ENCODE results near the gene KDM2B. TPM values are rescaled to one million over a fixed set of nuclear protein-coding genes. Genes with fewer than 3 reads are reported as not detected.
A peak's percentile ranks its signal among the peaks of the same experiment; 100 is the strongest.

Gene KDM2B
- total RNA-seq, 8 experiments from 2014 or later, result 20.6 to 42.8 (median 30.7) TPM

GRCh38 chr12:121538699-121539061, 42.1 kb downstream of the KDM2B start:
- no peak for ATAC-seq (replicated peaks in 6 of 8)
- WGBS, 10 experiments, result 40 to 73% (median 51%) methylated on average over 1 to 3 of the region's 5 CpGs; no CpG with 5 or more reads in 6 of the 10 experiments
- Histone ChIP-seq H3K4me3 (peak overlapping the region in 3 of 5 donors; percentile 41 to 48 (median 43)), H3K4me1 (replicated peaks in 1 of 2) (peaks cover 15 to 18% of the 10 kb centered on the region in 2 donors), H3K27ac (no peak overlapping the region)
- in situ Hi-C loops (cut with MboI; ENCODE audit: low pct_unique_long_range_greater_than_20kb in 2 of 9, low sequenced_read_pairs in 9 of 9, unreplicated experiment in 9 of 9), result no loop called here

DNA sequence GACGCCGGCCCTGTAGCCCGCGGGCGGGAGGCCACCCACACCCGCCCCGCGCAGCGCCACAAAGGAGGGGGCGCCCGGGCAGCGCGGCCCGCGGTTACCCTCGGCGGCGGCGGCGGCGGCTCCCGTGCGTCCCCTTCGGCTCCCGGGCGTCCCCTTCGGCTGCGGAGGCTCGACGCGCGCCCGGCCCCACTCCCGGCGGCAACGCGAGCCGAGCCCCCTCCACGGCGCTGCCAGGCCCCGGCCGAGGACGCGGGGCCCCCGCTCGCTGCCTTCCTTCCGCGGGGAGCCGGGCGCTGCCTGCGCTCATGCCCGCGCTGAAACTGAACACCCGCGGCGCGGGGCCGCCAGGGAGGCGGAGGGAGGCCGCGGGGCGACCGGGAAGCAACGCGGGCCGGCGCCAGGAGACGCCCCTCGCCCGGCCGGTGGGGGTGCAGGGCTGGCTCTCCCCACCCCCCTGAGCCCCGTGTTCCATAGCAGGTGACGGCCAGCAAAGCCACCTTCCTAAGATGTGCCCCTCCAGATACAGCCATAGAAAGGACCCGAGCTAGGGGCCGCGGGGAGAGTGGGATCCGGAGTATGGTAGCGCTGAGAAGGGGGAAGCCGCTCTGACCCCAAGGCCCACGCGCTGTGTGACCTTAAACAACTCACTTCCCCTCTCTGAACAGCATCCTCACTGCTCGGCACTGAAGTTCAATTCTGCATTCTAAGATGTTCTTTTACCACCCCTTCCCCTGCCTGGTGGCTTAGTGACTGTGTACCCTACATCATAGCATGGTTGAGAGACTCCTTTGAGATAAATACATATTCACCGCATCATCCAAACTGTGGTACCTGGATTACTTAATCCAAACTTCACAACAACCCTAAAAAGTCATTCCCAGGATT, 42.8 kb downstream of the KDM2B start:
- ATAC-seq (replicated peaks in 6 of 8), result peak in 7 of 8 experiments; percentile 2 to 7 (median 4)
- peak overlapping the region; percentile 90 to 92 for H3K27ac ChIP-seq
- WGBS, 10 experiments, result 0 to 100% (median 49%) methylated on average over 1 to 3 of the region's 83 CpGs; no CpG with 5 or more reads in 5 of the 10 experiments
- peaks cover 15 to 18% of the 10 kb centered on the region in 2 donors for H3K4me1 ChIP-seq (replicated peaks in 1 of 2)
- peak overlapping the region; percentile 41 to 48 (median 43) for H3K4me3 ChIP-seq
- in situ Hi-C loops (cut with MboI; ENCODE audit: low pct_unique_long_range_greater_than_20kb in 2 of 9, low sequenced_read_pairs in 9 of 9, unreplicated experiment in 9 of 9), result no loop called here

GRCh38 chr12:121536899-121537813, 43.7 kb downstream of the KDM2B start:
- Histone ChIP-seq H3K4me1 (replicated peaks in 1 of 2) (peaks cover 15 to 18% of the 10 kb centered on the region in 2 donors), H3K4me3 (peak overlapping the region; percentile 41 to 48 (median 43)), H3K27ac (peak overlapping the region; percentile 90 to 92)
- in situ Hi-C loops (cut with MboI; ENCODE audit: low pct_unique_long_range_greater_than_20kb in 2 of 9, low sequenced_read_pairs in 9 of 9, unreplicated experiment in 9 of 9), result no loop called here
- WGBS, 10 experiments, result 0% methylated on average over 4 of the region's 73 CpGs; no CpG with 5 or more reads in 9 of the 10 experiments
- peak; percentile 27 to 75 (median 68) for ATAC-seq (replicated peaks in 6 of 8)

DNA sequence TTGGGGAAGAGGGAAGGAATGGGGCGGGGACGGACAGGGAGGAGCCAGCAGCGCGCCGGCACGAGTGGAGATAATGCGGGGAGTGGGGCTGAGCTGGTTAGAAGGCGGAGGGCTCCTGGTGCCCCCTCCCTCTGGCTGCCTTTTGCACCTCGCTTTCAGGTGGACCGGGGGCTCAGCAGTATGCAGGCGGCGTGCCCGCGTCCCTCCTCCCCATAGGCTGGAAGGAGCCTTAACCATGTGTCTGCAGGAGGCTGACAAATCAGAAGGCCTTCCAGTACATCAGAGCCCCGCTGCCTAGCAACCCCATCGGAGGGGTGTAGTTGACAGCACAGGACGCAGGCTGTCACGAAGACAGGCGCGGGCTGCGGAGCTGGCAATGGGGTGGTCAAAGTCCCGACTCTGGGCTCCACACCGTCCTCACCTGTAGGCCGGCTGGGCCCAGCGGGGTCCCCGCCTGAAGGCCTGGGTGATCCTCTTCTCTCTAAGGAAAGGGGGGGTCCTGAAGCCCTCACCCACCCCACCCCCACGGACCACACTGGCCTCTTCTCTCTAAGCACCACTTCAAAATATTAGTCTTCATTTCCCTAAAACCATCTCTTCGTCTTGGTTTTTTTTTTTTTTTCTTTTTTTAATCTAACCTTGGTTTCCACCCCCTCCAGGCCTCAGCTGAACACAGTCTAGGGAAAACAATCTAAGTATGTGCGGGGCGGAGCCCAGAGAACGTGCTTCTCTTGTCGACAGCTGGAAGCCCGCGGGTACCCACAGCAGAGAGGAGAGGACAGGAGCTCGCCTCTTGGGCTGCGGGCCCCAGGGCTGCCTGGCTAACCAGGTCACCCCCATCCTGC, 44.5 kb downstream of the KDM2B start:
- H3K4me1 ChIP-seq (replicated peaks in 1 of 2), result peaks cover 15 to 18% of the 10 kb centered on the region in 2 donors
- peak; percentile 79 to 87 (median 82) for ATAC-seq (replicated peaks in 6 of 8)
- H3K27ac ChIP-seq, result peak overlapping the region; percentile 90 to 92
- 0 to 12% (median 0%) methylated on average over 3 to 7 of the region's 36 CpGs; no CpG with 5 or more reads in 5 of the 10 experiments for WGBS, 10 experiments
- in situ Hi-C loops (cut with MboI; ENCODE audit: low pct_unique_long_range_greater_than_20kb in 2 of 9, low sequenced_read_pairs in 9 of 9, unreplicated experiment in 9 of 9), result no loop called here
- H3K4me3 ChIP-seq, result peak overlapping the region; percentile 41 to 48 (median 43)

DNA sequence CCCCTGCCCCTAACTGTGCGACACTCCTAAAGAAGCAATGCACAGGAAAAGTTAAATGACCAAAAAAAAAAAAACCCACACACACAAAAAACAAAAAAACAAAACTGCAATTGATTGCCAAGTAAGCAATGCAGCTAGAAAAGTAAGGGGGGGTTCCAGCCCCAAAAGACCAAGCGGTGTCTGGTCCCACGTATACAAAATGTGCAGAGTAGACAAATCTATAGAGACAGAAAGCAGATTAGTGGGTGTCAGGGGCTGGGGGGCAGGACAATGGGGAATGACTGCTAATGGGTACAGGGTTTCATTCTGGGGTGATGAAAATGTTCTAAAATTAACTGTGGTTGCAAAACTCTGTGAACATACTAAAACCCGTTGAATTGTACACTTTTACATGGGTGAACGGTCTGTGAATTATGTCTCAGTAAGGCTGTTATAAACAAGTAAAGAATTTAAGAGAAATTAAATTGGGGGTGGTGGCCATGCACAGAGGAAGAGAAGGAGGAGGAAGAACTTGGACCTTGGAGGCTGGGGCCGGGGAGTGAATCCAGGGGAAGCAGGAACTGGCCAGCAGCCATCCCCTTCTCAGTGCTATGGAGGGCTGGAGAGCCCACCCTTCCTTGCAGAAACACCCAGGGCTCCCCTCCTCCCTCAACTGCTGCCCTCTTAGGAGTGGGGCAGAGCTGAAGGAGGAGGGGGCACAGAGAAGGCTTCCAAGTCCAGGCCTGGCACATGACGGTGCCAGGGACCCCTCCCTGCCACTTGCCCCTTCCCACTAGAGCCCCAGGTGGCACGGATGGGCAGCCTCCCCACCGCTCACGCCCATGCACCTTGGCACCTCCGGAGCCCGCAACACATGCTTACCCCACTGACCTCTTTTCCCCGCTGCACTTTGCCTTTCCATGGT, 45.4 kb downstream of the KDM2B start:
- no peak for ATAC-seq (replicated peaks in 6 of 8)
- in situ Hi-C loops (cut with MboI; ENCODE audit: low pct_unique_long_range_greater_than_20kb in 2 of 9, low sequenced_read_pairs in 9 of 9, unreplicated experiment in 9 of 9), result no loop called here
- Histone ChIP-seq H3K4me3 (peak overlapping the region; percentile 41 to 48 (median 43)), H3K27ac (peak overlapping the region; percentile 22 to 92), H3K4me1 (replicated peaks in 1 of 2) (peaks cover 15 to 25% of the 10 kb centered on the region in 2 donors)
- 8 to 100% (median 50%) methylated on average over 1 to 6 of the region's 13 CpGs for WGBS, 10 experiments

- ATAC-seq (replicated peaks in 6 of 8), result no peak
- in situ Hi-C loops (cut with MboI; ENCODE audit: low pct_unique_long_range_greater_than_20kb in 2 of 9, low sequenced_read_pairs in 9 of 9, unreplicated experiment in 9 of 9), result no loop called here
- Histone ChIP-seq H3K27ac (no peak overlapping the region), H3K4me1 (replicated peaks in 1 of 2) (peaks cover 15 to 27% of the 10 kb centered on the region in 2 donors), H3K4me3 (no peak overlapping the region)
- 15 to 100% (median 91%) methylated on average over 1 to 11 of the region's 14 CpGs; no CpG with 5 or more reads in 1 of the 10 experiments for WGBS, 10 experiments
These were observed 46.2 kb downstream of the KDM2B start for GRCh38 chr12:121534495-121535148.

- H3K27ac ChIP-seq, result no peak overlapping the region
- H3K4me3 ChIP-seq, result no peak overlapping the region
- in situ Hi-C loops (cut with MboI; ENCODE audit: low pct_unique_long_range_greater_than_20kb in 2 of 9, low sequenced_read_pairs in 9 of 9, unreplicated experiment in 9 of 9), result no loop called here
- 7 to 91% (median 60%) methylated on average over 2 to 11 of the region's 17 CpGs; no CpG with 5 or more reads in 4 of the 10 experiments for WGBS, 10 experiments
- peaks cover 14 to 24% of the 10 kb centered on the region in 2 donors for H3K4me1 ChIP-seq (replicated peaks in 1 of 2)
- ATAC-seq (replicated peaks in 6 of 8), result no peak
These were observed 47.3 kb downstream of the KDM2B start for GRCh38 chr12:121533394-121534090.

- H3K4me1 ChIP-seq (replicated peaks in 1 of 2), result peaks cover 11 to 22% of the 10 kb centered on the region in 2 donors
- no peak overlapping the region for H3K27ac ChIP-seq
- in situ Hi-C loops (cut with MboI; ENCODE audit: low pct_unique_long_range_greater_than_20kb in 2 of 9, low sequenced_read_pairs in 9 of 9, unreplicated experiment in 9 of 9), result no loop called here
- no peak overlapping the region for H3K4me3 ChIP-seq
- ATAC-seq (replicated peaks in 6 of 8), result peak in 1 of 8 experiments; percentile 2
- 0 to 100% (median 100%) methylated on average over 1 to 4 of the region's 16 CpGs; no CpG with 5 or more reads in 7 of the 10 experiments for WGBS, 10 experiments
These were observed 48.1 kb downstream of the KDM2B start for GRCh38 chr12:121532503-121533393.

DNA sequence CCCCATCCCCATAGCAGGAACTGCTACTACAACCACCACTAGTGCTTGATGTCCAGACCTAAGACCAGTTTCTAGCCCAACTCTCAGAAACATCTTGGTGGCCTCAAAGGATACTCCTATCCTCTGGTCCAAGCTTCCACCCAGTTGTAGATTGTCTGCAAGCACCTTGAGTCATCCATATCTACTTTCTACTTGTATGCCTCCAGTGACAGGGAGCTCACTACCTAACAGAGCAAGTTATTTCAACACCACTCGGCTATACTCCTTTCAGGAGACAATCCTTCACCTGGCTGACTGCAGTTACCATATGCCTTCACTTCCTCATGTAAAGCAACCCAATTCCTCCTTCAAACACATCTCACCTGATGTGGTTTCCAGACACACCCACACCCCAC, 49.5 kb downstream of the KDM2B start:
- peak overlapping the region in 1 of 2 donors; percentile 41 for H3K27ac ChIP-seq
- 88 to 100% (median 100%) methylated on average over 1 of the region's 1 CpG; no CpG with 5 or more reads in 6 of the 10 experiments for WGBS, 10 experiments
- ATAC-seq (replicated peaks in 6 of 8), result no peak
- H3K4me3 ChIP-seq, result no peak overlapping the region
- in situ Hi-C loops (cut with MboI; ENCODE audit: low pct_unique_long_range_greater_than_20kb in 2 of 9, low sequenced_read_pairs in 9 of 9, unreplicated experiment in 9 of 9), result no loop called here
- peaks cover 11 to 22% of the 10 kb centered on the region in 2 donors for H3K4me1 ChIP-seq (replicated peaks in 1 of 2)

Measured in motor neuron (in vitro differentiated cells).